ENCODE results near the gene PKHD1.

PKHD1 gene

GRCh38 chr6:51976374-51976773 lies 111.0 kb downstream of the PKHD1 start:
- H3K9ac ChIP-seq (ENCODE audit: low read length), result no peak overlapping the region
- H3K9me3 ChIP-seq (ENCODE audit: low read length), result no peaks in the 10 kb centered on the region
- no peaks in the 10 kb centered on the region for H3K36me3 ChIP-seq (ENCODE audit: insufficient read depth, low read length)
- no peak overlapping the region for H3K27ac ChIP-seq (ENCODE audit: low read depth, low read length)
- H3K4me3 ChIP-seq (ENCODE audit: low read depth in 1 of 2, low read length in 2 of 2), result no peak overlapping the region
- no peaks in the 10 kb centered on the region for H3K4me1 ChIP-seq (ENCODE audit: insufficient read depth, low read length)
- H3K27me3 ChIP-seq (ENCODE audit: control insufficient read depth in 1 of 2, insufficient read depth in 2 of 2, low read length in 2 of 2), result no peaks in the 10 kb centered on the region

- Histone ChIP-seq H3K27me3 (ENCODE audit: control insufficient read depth in 1 of 2, insufficient read depth in 2 of 2, low read length in 2 of 2) (no peaks in the 10 kb centered on the region), H3K27ac (ENCODE audit: low read depth, low read length) (no peak overlapping the region), H3K4me3 (ENCODE audit: low read depth in 1 of 2, low read length in 2 of 2) (no peak overlapping the region), H3K36me3 (ENCODE audit: insufficient read depth, low read length) (no peaks in the 10 kb centered on the region), H3K9me3 (ENCODE audit: low read length) (no peaks in the 10 kb centered on the region), H3K4me1 (ENCODE audit: insufficient read depth, low read length) (no peaks in the 10 kb centered on the region), H3K9ac (ENCODE audit: low read length) (no peak overlapping the region)
Observed at GRCh38 chr6:51972659-51973058, 114.8 kb downstream of the PKHD1 start.

DNA sequence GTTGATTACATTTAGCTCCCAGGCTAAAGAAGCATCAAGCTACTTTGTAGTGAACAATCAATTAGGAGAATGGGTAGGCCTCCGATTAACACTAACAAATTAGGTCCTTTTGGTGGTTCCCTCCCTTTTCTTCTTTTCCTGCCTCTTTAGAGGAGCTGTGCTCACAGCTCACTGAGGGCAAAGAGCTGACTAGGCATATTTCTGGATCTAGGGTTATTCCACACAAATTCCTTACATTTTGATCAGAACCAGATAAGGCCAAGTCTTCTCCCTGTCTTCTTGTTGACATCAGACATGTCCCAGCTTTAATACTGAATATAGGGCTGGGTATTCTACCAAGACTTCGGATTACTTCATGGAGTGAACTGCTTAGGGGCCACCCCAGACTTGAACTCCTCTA lies 119.1 kb downstream of the PKHD1 start:
- H3K36me3 ChIP-seq (ENCODE audit: insufficient read depth, low read length), result no peaks in the 10 kb centered on the region
- no peak overlapping the region for H3K9ac ChIP-seq (ENCODE audit: low read length)
- H3K27ac ChIP-seq (ENCODE audit: low read depth, low read length), result no peak overlapping the region
- H3K9me3 ChIP-seq (ENCODE audit: low read length), result no peaks in the 10 kb centered on the region
- H3K27me3 ChIP-seq (ENCODE audit: control insufficient read depth in 1 of 2, insufficient read depth in 2 of 2, low read length in 2 of 2), result no peaks in the 10 kb centered on the region
- no peak overlapping the region for H3K4me3 ChIP-seq (ENCODE audit: low read depth in 1 of 2, low read length in 2 of 2)
- no peaks in the 10 kb centered on the region for H3K4me1 ChIP-seq (ENCODE audit: insufficient read depth, low read length)

GRCh38 chr6:51965222-51965801 lies 122.1 kb downstream of the PKHD1 start:
- Histone ChIP-seq H3K9me3 (ENCODE audit: low read length) (no peaks in the 10 kb centered on the region), H3K4me1 (ENCODE audit: insufficient read depth, low read length) (no peaks in the 10 kb centered on the region), H3K27ac (ENCODE audit: low read depth, low read length) (no peak overlapping the region), H3K27me3 (ENCODE audit: control insufficient read depth in 1 of 2, insufficient read depth in 2 of 2, low read length in 2 of 2) (no peaks in the 10 kb centered on the region), H3K36me3 (ENCODE audit: insufficient read depth, low read length) (no peaks in the 10 kb centered on the region), H3K4me3 (ENCODE audit: low read depth in 1 of 2, low read length in 2 of 2) (no peak overlapping the region), H3K9ac (ENCODE audit: low read length) (no peak overlapping the region)

DNA sequence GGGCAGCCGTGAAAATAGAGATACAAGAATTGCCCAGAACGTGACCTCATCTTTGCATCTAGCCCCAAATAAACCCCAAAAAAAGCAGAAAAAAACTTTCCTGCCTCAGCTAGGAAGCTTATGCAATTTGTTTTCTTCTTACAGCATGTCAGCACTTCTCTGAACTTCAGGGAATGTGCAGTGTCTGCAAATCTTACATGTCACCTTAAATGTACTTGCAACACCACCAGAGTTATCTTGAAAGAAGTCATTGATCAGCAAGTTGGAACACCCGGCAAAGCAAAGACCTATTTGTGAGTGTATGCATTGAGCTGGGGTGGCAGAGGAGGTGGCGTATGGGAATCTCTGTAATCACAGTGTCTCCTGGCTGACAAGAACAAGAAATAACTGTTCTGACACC lies 123.4 kb downstream of the PKHD1 start:
- no peaks in the 10 kb centered on the region for H3K36me3 ChIP-seq (ENCODE audit: insufficient read depth, low read length)

DNA sequence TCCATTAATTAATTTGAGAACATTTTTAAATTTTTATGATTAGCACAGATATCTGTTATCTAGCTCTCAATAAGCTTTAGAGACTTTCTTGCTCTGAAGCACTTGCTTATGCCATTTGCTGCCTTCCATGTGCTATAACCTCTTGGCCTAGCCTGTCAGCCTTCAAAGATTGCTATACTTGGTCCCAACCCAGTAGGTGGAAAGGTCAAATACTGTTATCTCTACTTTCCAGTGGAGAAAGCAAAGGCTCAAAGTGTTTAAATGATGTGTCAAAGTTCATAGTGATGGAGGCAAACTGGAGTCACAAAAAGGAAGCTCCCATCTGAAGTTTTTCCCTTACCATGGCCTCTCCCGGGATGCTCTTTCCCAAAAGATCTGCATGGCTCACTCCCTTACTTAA lies 125.1 kb downstream of the PKHD1 start:
- Histone ChIP-seq H3K27me3 (ENCODE audit: control insufficient read depth in 1 of 2, insufficient read depth in 2 of 2, low read length in 2 of 2) (no peaks in the 10 kb centered on the region), H3K4me3 (ENCODE audit: low read depth in 1 of 2, low read length in 2 of 2) (no peak overlapping the region)

More for the DNA sequence above, 123.4 kb downstream of the PKHD1 start:
- no peak overlapping the region for H3K4me3 ChIP-seq (ENCODE audit: low read depth in 1 of 2, low read length in 2 of 2)
- H3K9ac ChIP-seq (ENCODE audit: low read length), result no peak overlapping the region
- no peaks in the 10 kb centered on the region for H3K9me3 ChIP-seq (ENCODE audit: low read length)
- no peaks in the 10 kb centered on the region for H3K27me3 ChIP-seq (ENCODE audit: control insufficient read depth in 1 of 2, insufficient read depth in 2 of 2, low read length in 2 of 2)
- H3K4me1 ChIP-seq (ENCODE audit: insufficient read depth, low read length), result no peaks in the 10 kb centered on the region
- no peak overlapping the region for H3K27ac ChIP-seq (ENCODE audit: low read depth, low read length)

GRCh38 chr6:51960419-51960818 lies 127.0 kb downstream of the PKHD1 start:
- Histone ChIP-seq H3K36me3 (ENCODE audit: insufficient read depth, low read length) (no peaks in the 10 kb centered on the region), H3K9me3 (ENCODE audit: low read length) (no peaks in the 10 kb centered on the region), H3K27ac (ENCODE audit: low read depth, low read length) (no peak overlapping the region), H3K4me1 (ENCODE audit: insufficient read depth, low read length) (no peaks in the 10 kb centered on the region), H3K9ac (ENCODE audit: low read length) (no peak overlapping the region), H3K27me3 (ENCODE audit: control insufficient read depth in 1 of 2, insufficient read depth in 2 of 2, low read length in 2 of 2) (no peaks in the 10 kb centered on the region), H3K4me3 (ENCODE audit: low read depth in 1 of 2, low read length in 2 of 2) (no peak overlapping the region)

More for the DNA sequence above, 125.1 kb downstream of the PKHD1 start:
- Histone ChIP-seq H3K9ac (ENCODE audit: low read length) (no peak overlapping the region), H3K9me3 (ENCODE audit: low read length) (no peaks in the 10 kb centered on the region), H3K4me1 (ENCODE audit: insufficient read depth, low read length) (no peaks in the 10 kb centered on the region), H3K36me3 (ENCODE audit: insufficient read depth, low read length) (no peaks in the 10 kb centered on the region), H3K27ac (ENCODE audit: low read depth, low read length) (no peak overlapping the region)

DNA sequence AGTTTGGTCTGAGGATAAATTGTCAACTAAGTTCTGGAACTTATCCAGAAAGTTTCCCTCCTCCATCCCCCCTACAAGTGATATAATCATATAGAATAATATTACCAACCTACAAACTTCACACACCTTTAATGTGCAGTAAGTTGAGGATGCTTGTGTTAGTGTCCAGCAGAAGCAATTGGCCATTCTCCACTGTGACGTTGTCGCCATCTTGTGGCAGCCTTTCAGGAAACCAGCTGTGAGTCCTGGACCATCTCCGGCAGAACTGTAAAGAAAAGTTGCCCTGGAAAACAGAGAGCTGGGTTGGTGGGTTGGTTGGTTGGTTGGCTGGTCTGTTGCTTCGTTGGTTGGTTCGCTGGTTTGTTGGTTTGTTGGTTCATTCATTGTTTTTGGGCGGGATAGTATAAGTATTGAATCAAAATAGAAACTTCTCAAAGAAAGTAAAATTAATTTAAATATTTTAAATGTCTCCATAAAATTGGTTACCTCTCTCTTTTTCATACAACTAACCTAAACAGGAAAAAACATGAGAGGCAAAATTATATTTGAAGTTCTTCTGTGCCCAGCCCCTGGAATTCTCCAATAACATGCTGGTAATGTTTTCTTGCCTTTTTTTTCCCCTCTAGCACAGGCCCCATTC lies 127.5 kb downstream of the PKHD1 start:
- Histone ChIP-seq H3K9ac (ENCODE audit: low read length) (no peak overlapping the region), H3K9me3 (ENCODE audit: low read length) (no peaks in the 10 kb centered on the region), H3K4me3 (ENCODE audit: low read depth in 1 of 2, low read length in 2 of 2) (no peak overlapping the region), H3K27me3 (ENCODE audit: control insufficient read depth in 1 of 2, insufficient read depth in 2 of 2, low read length in 2 of 2) (no peaks in the 10 kb centered on the region), H3K27ac (ENCODE audit: low read depth, low read length) (no peak overlapping the region), H3K4me1 (ENCODE audit: insufficient read depth, low read length) (no peaks in the 10 kb centered on the region), H3K36me3 (ENCODE audit: insufficient read depth, low read length) (no peaks in the 10 kb centered on the region)

DNA sequence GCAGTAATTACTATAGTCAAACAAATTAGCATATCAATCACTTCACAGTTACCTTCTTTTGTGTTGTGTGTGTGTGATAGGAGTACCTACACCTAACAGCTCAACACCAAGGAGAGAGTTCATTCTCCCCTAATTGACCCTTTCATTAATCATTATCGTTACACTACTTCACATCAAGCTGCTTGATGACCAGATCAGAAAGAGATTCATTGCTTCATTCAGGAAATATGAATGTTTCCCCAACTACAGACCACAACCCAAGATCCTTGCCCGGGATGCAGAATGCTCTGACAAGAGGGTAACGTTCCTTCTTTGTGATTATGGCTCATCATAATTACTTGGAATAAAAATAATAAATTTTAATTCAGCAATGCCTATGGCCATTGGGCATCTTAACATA lies 132.7 kb downstream of the PKHD1 start:
- H3K27ac ChIP-seq (ENCODE audit: low read depth, low read length), result no peak overlapping the region
- no peaks in the 10 kb centered on the region for H3K4me1 ChIP-seq (ENCODE audit: insufficient read depth, low read length)
- no peaks in the 10 kb centered on the region for H3K27me3 ChIP-seq (ENCODE audit: control insufficient read depth in 1 of 2, insufficient read depth in 2 of 2, low read length in 2 of 2)
- H3K4me3 ChIP-seq (ENCODE audit: low read depth in 1 of 2, low read length in 2 of 2), result no peak overlapping the region
- no peaks in the 10 kb centered on the region for H3K36me3 ChIP-seq (ENCODE audit: insufficient read depth, low read length)
- no peaks in the 10 kb centered on the region for H3K9me3 ChIP-seq (ENCODE audit: low read length)
- no peak overlapping the region for H3K9ac ChIP-seq (ENCODE audit: low read length)

- no peak overlapping the region for H3K4me3 ChIP-seq (ENCODE audit: low read depth in 1 of 2, low read length in 2 of 2)
- no peaks in the 10 kb centered on the region for H3K27me3 ChIP-seq (ENCODE audit: control insufficient read depth in 1 of 2, insufficient read depth in 2 of 2, low read length in 2 of 2)
- H3K9me3 ChIP-seq (ENCODE audit: low read length), result no peaks in the 10 kb centered on the region
- no peaks in the 10 kb centered on the region for H3K36me3 ChIP-seq (ENCODE audit: insufficient read depth, low read length)
- H3K9ac ChIP-seq (ENCODE audit: low read length), result no peak overlapping the region
- no peak overlapping the region for H3K27ac ChIP-seq (ENCODE audit: low read depth, low read length)
- H3K4me1 ChIP-seq (ENCODE audit: insufficient read depth, low read length), result no peaks in the 10 kb centered on the region
Observed at GRCh38 chr6:51953246-51953645, 134.2 kb downstream of the PKHD1 start.

- Histone ChIP-seq H3K9me3 (ENCODE audit: low read length) (no peaks in the 10 kb centered on the region), H3K4me1 (ENCODE audit: insufficient read depth, low read length) (no peaks in the 10 kb centered on the region), H3K4me3 (ENCODE audit: low read depth in 1 of 2, low read length in 2 of 2) (no peak overlapping the region), H3K27ac (ENCODE audit: low read depth, low read length) (no peak overlapping the region), H3K27me3 (ENCODE audit: control insufficient read depth in 1 of 2, insufficient read depth in 2 of 2, low read length in 2 of 2) (no peaks in the 10 kb centered on the region), H3K9ac (ENCODE audit: low read length) (no peak overlapping the region), H3K36me3 (ENCODE audit: insufficient read depth, low read length) (no peaks in the 10 kb centered on the region)
Observed at GRCh38 chr6:51951924-51952323, 135.5 kb downstream of the PKHD1 start.

GRCh38 chr6:51949526-51949925 lies 137.9 kb downstream of the PKHD1 start:
- no peaks in the 10 kb centered on the region for H3K36me3 ChIP-seq (ENCODE audit: insufficient read depth, low read length)
- no peak overlapping the region for H3K9ac ChIP-seq (ENCODE audit: low read length)
- no peak overlapping the region for H3K27ac ChIP-seq (ENCODE audit: low read depth, low read length)
- no peaks in the 10 kb centered on the region for H3K9me3 ChIP-seq (ENCODE audit: low read length)
- H3K4me1 ChIP-seq (ENCODE audit: insufficient read depth, low read length), result no peaks in the 10 kb centered on the region
- H3K4me3 ChIP-seq (ENCODE audit: low read depth in 1 of 2, low read length in 2 of 2), result no peak overlapping the region
- no peaks in the 10 kb centered on the region for H3K27me3 ChIP-seq (ENCODE audit: control insufficient read depth in 1 of 2, insufficient read depth in 2 of 2, low read length in 2 of 2)

All from muscle layer of colon (tissue), 2 donors.